Measurements from ENCODE around the gene HTR3E.
A peak's percentile ranks its signal among the peaks of the same experiment; 100 is the strongest.
"Not testable (repeated sequence)": the region's sequence is repeated elsewhere in the genome, so short reads cannot be mapped to it uniquely, and the experiment has no call there.

Gene HTR3E

DNA sequence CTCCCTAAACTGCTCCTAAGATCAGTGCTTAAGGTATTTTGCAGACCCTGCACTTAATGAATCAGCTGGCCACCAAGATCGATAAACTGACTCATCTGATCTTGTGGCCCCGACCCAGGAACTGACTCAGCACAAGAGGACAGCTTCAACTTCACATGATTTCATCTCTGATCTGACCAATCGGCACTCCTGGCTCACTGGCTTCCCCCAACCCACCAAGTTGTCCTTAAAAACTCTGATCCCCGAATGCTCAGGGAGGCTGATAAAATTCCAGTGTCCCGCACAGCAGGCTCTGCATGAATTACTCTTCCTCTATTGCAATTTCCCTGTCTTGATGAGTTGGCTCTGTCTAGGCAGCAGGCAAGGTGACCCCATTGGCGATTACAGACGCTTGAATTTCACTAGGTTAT lies 13.5 kb downstream of the HTR3E start:
- no peak overlapping the region for H3K27ac ChIP-seq
- TF ChIP-seq CTCF (IDR thresholded peaks at IDR 0.05) = no peak
- TF ChIP-seq ZFX (IDR thresholded peaks at IDR 0.05; ENCODE audit: borderline replicate concordance) = no peak

- H3K27ac ChIP-seq = no peak overlapping the region
- TF ChIP-seq ZFX (IDR thresholded peaks at IDR 0.05; ENCODE audit: borderline replicate concordance) = no peak
- TF ChIP-seq CTCF (IDR thresholded peaks at IDR 0.05) = no peak
Observed at GRCh38 chr3:184116017-184116416, 19.2 kb downstream of the HTR3E start.

DNA sequence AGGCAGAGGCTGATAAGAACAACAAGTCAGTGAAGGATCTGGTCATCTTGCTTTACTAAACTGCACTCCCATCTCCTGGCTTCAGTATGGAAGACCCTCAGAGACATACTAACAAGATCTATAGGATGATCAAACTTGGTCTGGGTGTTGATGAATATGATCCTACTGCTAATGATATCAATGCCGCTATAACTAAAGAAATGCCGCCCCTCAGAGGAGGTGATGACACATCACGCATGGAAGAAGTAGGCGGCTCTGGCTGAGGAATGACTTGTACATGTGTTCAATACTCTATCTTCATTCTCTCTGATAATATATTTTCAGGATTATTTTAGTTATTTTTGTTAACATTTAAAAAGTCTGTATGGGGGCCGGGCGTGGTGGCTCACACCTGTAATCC lies 20.8 kb downstream of the HTR3E start:
- TF ChIP-seq CTCF (IDR thresholded peaks at IDR 0.05) = no peak
- no peak for TF ChIP-seq ZFX (IDR thresholded peaks at IDR 0.05; ENCODE audit: borderline replicate concordance)
- no peak overlapping the region for H3K27ac ChIP-seq

GRCh38 chr3:184121031-184121430 lies 24.2 kb downstream of the HTR3E start:
- H3K27ac ChIP-seq = not testable (repeated sequence)

- TF ChIP-seq ZFX (IDR thresholded peaks at IDR 0.05; ENCODE audit: borderline replicate concordance) (no peak), CTCF (IDR thresholded peaks at IDR 0.05) (no peak)
- H3K27ac ChIP-seq = no peak overlapping the region
Observed at GRCh38 chr3:184126006-184126405, 29.1 kb downstream of the HTR3E start.

- no peak overlapping the region for H3K27ac ChIP-seq
- TF ChIP-seq CTCF (IDR thresholded peaks at IDR 0.05) (peak; percentile 71), ZFX (IDR thresholded peaks at IDR 0.05; ENCODE audit: borderline replicate concordance) (no peak)
Observed at GRCh38 chr3:184129012-184129411, 32.1 kb downstream of the HTR3E start.

GRCh38 chr3:184132945-184133344 lies 36.1 kb downstream of the HTR3E start:
- TF ChIP-seq CTCF (IDR thresholded peaks at IDR 0.05) (no peak), ZFX (IDR thresholded peaks at IDR 0.05; ENCODE audit: borderline replicate concordance) (no peak)
- peak overlapping the region; percentile 99 for H3K27ac ChIP-seq
